Ascending aorta (tissue), 2 donors: Measurements from ENCODE around the gene RFNG. TPM values are rescaled to one million over a fixed set of nuclear protein-coding genes. Genes with fewer than 3 reads are reported as not detected.
A peak's percentile ranks its signal among the peaks of the same experiment; 100 is the strongest.

Source experiments
- DNase-seq, 2 donors: peaks; one replicate each; pipeline ENCODE4 v3.0.0-alpha.2; 2019; ENCODE audit warnings: low spot score in 2 of 2
- H3K27ac ChIP-seq, 2 donors: fragments of 200-600 bp; sonication (generic); one replicate each; pipeline ENCODE4 v1.5.1; 2016 to 2017; ENCODE audit warnings: mild to moderate bottlenecking in 1 of 2
- H3K27me3 ChIP-seq: fragments of 200-600 bp; sonication (generic); one replicate; pipeline ENCODE4 v1.5.1; 2017
- H3K36me3 ChIP-seq, 2 donors: fragments of 200-600 bp; sonication (generic); one replicate each; pipeline ENCODE4 v1.5.1; 2016
- H3K4me1 ChIP-seq, 2 donors: fragments of 200-600 bp; sonication (generic); one replicate each; pipeline ENCODE4 v1.5.1; 2016 to 2017; ENCODE audit warnings: mild to moderate bottlenecking in 1 of 2
- H3K4me3 ChIP-seq, 2 donors: fragments of 200-600 bp; sonication (generic); one replicate each; pipeline ENCODE4 v1.5.1; 2016 to 2017; ENCODE audit warnings: mild to moderate bottlenecking in 1 of 2
- H3K9me3 ChIP-seq, 2 donors: fragments of 200-600 bp; sonication (generic); one replicate each; pipeline ENCODE4 v1.5.1; 2016
- CTCF ChIP-seq, 3 experiments: fragments of 200-600 bp in 2 of 3; fragments of 450-650 bp in 1 of 3; sonication (generic) in 2 of 3; IDR thresholded peaks; one replicate each; pipeline ENCODE4 v1.5.1; 2016 to 2019; ENCODE audit warnings: antibody characterized with exemption in 3 of 3, mild to moderate bottlenecking in 1 of 3, moderate library complexity in 1 of 3
- intact Hi-C: fragments of 100-400 bp; cut with DNase I; formaldehyde crosslinking; loops from one replicate; pipeline ENCODE4 v1.15.1; 2023
- total RNA-seq: library from RNA; depleted of rRNA; stranded (reverse); fragments of >200 nt; gene quantifications from one replicate; pipeline ENCODE4 v1.1.0, GENCODE V29; 2016

Gene RFNG
- total RNA-seq, 1 donor from 2014 or later, result 73.7 TPM

DNA sequence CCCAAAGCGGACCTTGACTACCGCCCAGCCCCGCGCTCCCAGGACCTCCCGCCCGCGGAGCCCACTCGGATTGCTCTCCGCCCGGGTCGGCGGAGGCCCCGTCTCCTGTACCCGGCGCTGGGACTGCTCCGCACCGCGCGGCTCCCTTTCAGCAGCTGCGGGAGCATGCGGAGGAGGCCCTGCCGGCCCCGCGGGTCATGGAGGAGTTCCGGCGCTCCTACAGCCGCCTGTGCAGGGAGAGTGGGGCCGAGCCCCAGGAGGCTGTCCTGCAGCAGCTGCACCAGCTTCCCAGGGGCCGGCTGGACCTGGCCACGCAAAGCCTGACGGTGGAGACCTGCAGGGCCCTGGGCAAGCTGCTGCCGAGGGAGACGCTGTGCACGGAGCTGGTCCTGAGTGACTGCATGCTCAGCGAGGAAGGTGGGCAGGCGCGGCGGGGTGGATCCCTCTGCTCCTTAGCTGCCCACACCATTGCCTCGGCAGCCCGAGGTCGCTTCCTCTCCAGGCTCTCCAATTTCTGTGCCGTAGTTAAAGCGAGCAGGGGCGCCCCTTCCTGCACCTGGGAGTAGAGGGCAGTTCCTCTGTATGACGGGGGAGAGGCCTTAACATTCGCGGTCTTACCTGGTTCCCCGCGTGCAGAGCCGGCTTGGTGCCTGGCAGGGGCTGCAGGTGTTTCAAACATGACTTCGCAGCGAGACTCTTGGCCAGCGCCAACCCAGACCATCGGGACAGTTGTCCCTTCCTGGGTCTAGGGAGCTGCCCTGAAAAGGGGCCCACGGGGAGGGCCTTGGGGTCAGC is 28.0 kb downstream of the RFNG start:
- Histone ChIP-seq H3K27ac (no peak overlapping the region), H3K4me1 (peaks cover 12 to 20% of the 10 kb centered on the region in 2 donors), H3K36me3 (peaks cover 0 to 4% of the 10 kb centered on the region in 2 donors), H3K9me3 (no peaks in the 10 kb centered on the region), H3K27me3 (no peaks in the 10 kb centered on the region), H3K4me3 (peak overlapping the region; percentile 89 to 94)
- no peak for DNase-seq
- intact Hi-C loops, result loop anchor here (1.0 to 5.0 kb wide), 7 partner anchors 14 to 189 kb away; partner anchors contain the start of genes ARHGDIA, ASPSCR1, CCDC57 and DCXR
- TF ChIP-seq CTCF (IDR thresholded peaks at IDR 0.05), result no peak

GRCh38 chr17:82022981-82023446 is 28.6 kb downstream of the RFNG start, which contains the start of gene LRRC45:
Gene LRRC45 (plus strand): TSS chr17:82023305. CDS start chr17:82023644, 339 bp downstream.
- intact Hi-C loops, result loop anchor here (1.0 to 5.0 kb wide), 8 partner anchors 14 to 189 kb away; partner anchors contain the start of genes ARHGDIA, ASPSCR1, CCDC57 and DCXR
- peak within 1 kb of the TSS; percentile 56 to 71 for H3K27ac ChIP-seq
- DNase-seq, result peak; percentile 99 to 100
- H3K9me3 ChIP-seq, result no peaks in the 10 kb centered on the region
- no peak for TF ChIP-seq CTCF (IDR thresholded peaks at IDR 0.05)
- peak within 1 kb of the TSS; percentile 89 to 99 for H3K4me3 ChIP-seq
- no peaks in the 10 kb centered on the region for H3K27me3 ChIP-seq
- peaks cover 0 to 10% of the 10 kb centered on the region in 2 donors for H3K36me3 ChIP-seq
- H3K4me1 ChIP-seq, result peaks cover 12 to 20% of the 10 kb centered on the region in 2 donors

- H3K4me3 ChIP-seq, result peak within 1 kb of the TSS; percentile 89 to 99
- H3K4me1 ChIP-seq, result peaks cover 12 to 20% of the 10 kb centered on the region in 2 donors
- H3K27ac ChIP-seq, result peak within 1 kb of the TSS; percentile 56 to 71
- intact Hi-C loops, result loop anchor here (1.0 to 5.0 kb wide), 5 partner anchors 18 to 190 kb away; partner anchors contain the start of genes ARHGDIA, CCDC57, GPS1 and PCYT2
- H3K36me3 ChIP-seq, result peaks cover 0 to 14% of the 10 kb centered on the region in 2 donors
- H3K27me3 ChIP-seq, result no peaks in the 10 kb centered on the region
- H3K9me3 ChIP-seq, result no peaks in the 10 kb centered on the region
- TF ChIP-seq CTCF (IDR thresholded peaks at IDR 0.05), result no peak
- DNase-seq, result no peak
Measured at GRCh38 chr17:82022310-82022980, 29.2 kb downstream of the RFNG start, which contains the start of gene CENPX. Gene CENPX (minus strand): TSS chr17:82022878. CDS start chr17:82022861, 17 bp downstream.

DNA sequence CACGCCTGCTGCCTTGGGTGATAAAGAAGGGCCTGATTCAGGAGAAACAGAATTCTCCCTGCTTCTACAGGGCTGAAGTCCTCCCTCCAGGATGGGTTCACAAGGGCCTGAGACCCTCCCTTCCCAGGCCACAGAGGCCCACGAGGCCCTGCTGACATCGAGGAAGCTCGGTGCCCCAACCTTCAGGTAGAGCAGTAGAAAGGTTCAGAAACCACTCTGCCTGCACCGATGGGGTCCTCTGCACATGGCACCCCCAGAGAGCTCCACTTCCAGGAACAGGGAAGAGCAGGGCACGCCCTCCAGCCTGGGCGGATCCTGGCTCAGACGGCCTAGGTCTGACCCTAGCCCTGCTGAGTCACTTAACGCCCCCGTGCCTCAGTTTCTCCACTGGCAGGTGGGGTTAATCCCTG is 29.7 kb downstream of the RFNG start:
- no peak for TF ChIP-seq CTCF (IDR thresholded peaks at IDR 0.05)
- no peak for DNase-seq
- no peaks in the 10 kb centered on the region for H3K9me3 ChIP-seq
- peaks cover 0 to 14% of the 10 kb centered on the region in 2 donors for H3K36me3 ChIP-seq
- H3K4me3 ChIP-seq, result peak overlapping the region; percentile 80 to 99
- intact Hi-C loops, result loop anchor here (1.0 to 5.0 kb wide), 6 partner anchors 18 to 190 kb away; partner anchors contain the start of genes ARHGDIA, CCDC57, GPS1 and PCYT2
- peak overlapping the region in 1 of 2 donors; percentile 71 for H3K27ac ChIP-seq
- no peaks in the 10 kb centered on the region for H3K27me3 ChIP-seq
- H3K4me1 ChIP-seq, result peaks cover 12 to 20% of the 10 kb centered on the region in 2 donors
